ENCODE data around the gene CLDN15.
A peak's percentile ranks its signal among the peaks of the same experiment; 100 is the strongest.

Gene CLDN15

GRCh38 chr7:101243646-101244374, 6.2 kb upstream of the CLDN15 start:
- no peak for DNase-seq

- no peak for DNase-seq
These were observed 4.1 kb upstream of the CLDN15 start for GRCh38 chr7:101241443-101242349.

GRCh38 chr7:101241015-101241363, 3.4 kb upstream of the CLDN15 start:
- no peak for DNase-seq

- no peak for DNase-seq
These were observed 2.8 kb upstream of the CLDN15 start for GRCh38 chr7:101240226-101241014.

- no peak for DNase-seq
These were observed 2.3 kb upstream of the CLDN15 start for GRCh38 chr7:101239951-101240220.

DNA sequence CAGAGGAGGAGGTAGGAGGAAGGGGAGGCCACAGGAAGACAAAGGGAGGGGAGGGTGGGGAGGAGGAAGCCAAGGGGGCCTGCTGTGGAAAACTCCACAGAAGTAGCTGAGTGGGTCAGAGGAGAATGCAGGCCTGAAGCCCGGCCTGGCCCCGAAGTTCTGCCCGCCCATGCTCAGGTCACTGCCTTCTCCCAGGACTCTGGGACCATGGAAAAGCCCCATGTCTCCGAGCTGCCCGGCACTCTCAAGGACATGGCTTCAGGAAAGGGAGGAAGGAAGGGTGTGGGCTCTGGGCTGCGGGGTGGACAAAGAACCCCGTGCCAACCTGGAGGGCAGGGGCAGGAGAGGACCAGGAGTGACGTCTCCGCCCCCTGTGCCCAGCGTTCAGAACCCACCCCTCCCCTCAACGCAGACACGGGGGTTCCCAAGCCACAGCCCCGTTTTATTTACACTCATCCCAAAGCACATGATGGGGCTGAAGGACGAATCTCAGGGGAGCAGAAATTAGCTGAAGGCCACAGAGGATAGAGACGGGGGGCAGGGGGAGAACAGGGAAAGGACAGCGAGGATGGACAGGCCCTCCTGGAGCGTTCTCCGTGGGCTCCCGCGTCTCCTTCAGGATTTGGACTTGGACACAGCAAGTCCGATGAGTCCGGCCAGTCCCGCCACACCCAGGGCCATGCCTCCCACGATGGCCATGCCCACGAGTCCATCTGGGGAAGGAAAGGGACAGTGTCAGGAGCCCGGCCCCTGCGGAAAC, 1.8 kb upstream of the CLDN15 start:
- no peak for DNase-seq

DNA sequence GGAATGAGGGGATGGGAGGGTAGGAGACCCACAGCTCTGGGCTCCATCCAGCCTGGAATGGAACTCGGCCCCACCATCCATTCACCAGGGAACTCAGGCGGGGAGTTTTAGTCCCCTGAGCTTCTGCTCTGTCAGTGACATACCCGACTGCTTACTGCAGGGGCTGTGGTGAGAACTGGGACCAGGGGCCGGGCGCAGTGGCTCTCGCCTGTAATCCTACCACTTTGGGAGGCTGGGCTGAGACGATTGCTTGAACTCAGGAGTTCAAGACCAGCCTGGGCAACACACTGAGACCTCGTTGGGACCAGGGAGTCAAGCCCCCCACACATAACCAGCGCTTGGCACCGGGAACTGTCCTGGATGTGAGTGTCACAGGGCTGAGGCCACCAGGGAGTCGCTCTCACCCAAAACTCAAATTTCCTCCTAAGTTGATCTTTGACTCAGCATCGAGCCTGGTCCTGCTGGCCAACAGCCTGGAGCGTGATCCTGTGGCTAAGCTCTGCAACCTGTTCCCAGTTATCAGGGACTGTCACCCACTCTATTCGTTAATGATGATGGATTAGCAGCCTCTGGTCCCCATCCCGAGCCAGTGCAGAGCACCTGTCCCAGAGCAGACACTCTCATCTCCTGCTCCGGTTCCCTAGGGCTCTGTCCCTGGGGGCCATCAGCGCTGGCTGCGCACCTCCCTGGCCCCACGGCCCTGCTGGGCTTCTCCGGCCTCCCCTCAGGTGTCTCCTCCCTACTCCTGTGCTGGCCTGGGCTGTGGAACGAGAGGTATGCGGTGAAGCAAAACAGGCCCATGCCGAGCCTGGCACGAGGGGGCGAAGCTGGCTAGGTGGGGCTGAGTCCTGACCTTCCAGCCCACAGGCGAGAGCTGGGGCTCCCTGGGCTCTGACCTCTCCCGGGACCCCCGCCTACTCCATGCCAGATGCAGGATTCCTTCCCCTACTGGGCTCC, 902 bp upstream of the CLDN15 start:
- no peak for DNase-seq

- no peak for DNase-seq
These were observed 1.2 kb downstream of the CLDN15 start for GRCh38 chr7:101236292-101236835.

DNA sequence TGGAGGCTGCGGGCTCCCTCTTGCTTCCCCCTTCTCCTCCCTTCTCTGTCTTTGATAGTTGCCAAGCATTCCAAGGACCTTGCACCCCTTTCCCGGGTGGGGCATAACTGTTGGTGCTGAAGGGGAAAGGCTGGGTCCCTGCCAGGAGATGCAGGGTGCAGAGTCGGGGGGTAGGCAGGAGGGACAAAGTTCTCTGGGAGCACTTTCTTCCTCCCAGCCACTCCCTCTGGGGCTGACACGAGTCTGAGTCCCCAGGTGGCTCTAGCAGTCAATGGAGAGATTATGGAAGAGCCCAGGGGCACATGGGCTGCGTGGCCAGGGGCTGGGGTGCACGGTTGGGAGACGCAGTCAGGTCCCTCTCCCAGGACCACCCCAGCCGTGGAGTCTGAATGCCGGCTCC, 2.1 kb downstream of the CLDN15 start:
- DNase-seq = no peak

GRCh38 chr7:101235050-101235449, 2.6 kb downstream of the CLDN15 start:
- DNase-seq = no peak

DNA sequence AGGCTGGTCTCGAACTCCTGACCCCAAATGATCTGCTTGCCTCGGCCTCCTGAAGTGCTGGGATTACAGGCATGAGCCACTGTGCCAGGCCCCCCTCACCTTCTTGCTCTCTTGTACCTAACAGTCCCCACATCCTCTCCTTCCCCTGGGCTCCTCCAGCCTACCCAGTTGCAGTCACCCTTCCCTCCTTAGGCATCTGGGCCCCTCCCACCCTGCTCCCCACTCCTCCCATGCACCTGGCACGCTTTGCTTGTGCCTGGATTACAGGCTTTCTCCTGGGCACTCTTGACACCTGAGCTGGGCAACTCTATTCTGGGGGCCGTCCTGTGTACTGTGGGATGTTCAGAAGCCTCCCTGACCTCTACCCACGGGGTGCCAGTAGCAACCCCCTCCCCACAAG, 3.0 kb downstream of the CLDN15 start:
- no peak for DNase-seq

DNA sequence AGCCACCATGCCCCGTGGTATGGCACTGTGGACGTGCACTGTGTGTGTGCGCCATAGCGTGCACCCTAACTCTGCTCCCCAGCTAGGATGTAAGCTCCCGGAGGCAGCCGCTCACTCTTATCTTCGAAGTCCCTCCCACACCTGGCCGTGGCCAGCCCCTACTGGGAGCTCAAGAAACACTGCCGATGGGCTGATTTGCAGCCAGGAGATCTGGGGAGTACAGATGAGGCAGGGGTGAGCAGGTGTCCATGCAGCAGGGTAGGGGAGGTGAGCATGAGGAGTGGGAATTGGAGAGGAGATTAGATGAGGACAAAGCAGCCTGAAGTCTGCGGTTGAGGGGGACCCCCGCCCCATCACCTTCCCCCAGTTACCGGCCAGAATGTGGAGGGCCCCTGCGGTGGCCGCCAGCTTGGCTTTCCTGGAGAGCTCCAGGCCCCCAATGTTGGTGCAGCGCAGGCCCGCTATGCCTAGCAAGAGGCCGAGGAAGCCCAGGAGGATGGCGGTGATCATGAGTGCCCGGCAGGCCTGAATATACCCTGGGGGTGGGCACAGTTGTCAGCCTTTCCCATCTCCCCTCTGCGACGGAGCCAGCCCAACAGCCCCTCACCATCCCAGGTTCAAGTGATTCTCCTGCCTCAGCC, 3.6 kb downstream of the CLDN15 start:
- DNase-seq = no peak

DNA sequence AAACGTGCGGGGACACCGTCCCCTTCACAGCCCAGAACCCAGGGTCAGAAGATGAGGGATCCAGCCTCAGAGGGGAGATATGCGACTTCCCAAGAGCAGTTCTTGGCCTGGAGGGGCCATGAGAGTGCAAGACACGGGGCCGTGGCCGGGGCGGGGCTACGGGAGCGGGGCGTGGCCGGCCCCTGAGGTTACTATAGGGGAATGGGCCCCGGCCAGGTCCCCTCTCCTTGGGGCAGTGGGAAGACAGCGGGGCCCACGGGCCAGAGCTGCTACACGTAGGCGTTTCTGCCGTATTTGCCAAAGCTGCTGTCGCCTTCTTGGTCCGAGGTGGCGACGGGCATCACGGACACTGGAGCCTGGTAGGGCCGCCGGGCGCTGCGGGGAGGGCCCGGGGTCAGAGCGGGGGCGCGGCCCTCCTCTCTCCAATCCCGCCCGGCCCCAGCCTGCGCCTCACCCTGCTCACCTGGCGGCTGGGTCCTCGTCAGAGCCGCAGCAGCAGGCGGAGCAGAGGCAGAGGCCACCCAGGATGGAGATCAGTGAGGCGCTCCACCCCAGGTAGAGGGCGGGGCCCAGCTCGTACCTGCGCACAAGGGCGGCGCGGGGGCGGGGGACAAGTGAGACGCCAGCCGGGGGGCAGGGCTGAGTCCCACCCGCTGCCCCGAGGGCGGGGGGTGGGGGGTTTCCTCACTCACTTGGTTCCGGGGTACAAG, 5.3 kb downstream of the CLDN15 start:
- DNase-seq = peak; percentile 73

DNA sequence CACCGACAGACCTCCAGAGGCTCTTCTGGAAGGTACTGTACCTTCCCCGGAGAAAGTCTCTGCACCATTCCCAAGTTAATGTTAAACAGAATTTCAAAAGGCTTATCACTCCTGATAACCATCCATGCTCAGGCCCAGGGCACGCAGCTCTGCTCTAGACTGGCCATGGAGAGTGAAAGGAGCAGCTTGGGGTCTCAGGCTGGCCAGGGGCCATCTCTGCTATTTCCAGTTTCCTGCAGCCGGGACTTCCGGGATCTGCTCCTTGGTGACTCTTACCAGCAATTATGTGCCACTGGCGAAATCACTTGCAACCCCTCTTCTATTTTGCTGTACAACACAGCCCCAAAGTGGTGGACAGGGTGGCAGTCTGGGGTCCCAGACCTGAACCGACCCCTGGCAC, 6.0 kb downstream of the CLDN15 start:
- no peak for DNase-seq

DNA sequence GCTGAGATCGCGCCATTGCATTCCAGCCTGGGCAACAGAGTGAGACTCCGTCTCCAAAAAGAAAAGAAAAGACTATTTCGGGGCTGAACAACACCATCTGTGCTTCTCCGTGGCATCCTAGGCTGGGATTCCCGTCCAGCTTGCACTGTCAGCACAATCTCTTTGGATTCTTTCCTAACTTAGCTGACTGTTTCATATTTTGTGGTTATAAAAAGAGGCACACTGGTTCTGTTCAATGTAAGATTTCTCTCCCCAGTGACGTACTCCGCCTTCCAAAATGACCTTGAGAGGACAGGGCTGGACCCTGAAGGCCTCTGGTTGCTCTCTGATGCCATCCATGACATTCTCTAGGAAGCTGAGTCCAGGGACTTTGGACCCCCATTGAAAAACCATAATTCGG, 10.9 kb downstream of the CLDN15 start:
- DNase-seq = no peak

DNA sequence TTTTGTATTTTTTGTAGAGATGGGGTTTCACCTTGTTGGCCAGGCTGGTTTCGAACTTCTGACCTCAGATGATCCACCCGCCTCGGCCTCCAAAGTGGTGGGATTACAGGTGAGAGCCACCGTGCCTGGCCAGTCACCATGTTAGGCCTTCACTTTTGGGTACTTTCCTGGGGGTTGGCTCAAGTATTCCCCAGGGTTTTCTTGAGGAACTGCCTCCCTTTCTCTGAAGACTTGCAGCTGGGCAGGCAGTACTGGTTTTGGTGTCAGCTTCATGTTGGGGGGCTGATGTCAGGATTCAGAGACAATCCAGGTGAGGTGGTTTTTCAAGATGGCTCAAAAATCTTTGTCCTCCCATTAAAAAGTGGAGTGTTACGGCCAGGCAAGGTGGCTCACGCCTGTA, 12.0 kb downstream of the CLDN15 start:
- no peak for DNase-seq

GRCh38 chr7:101223528-101223927, 14.1 kb downstream of the CLDN15 start:
- DNase-seq = no peak

- DNase-seq = no peak
These were observed 15.2 kb downstream of the CLDN15 start for GRCh38 chr7:101222275-101222830.

DNA sequence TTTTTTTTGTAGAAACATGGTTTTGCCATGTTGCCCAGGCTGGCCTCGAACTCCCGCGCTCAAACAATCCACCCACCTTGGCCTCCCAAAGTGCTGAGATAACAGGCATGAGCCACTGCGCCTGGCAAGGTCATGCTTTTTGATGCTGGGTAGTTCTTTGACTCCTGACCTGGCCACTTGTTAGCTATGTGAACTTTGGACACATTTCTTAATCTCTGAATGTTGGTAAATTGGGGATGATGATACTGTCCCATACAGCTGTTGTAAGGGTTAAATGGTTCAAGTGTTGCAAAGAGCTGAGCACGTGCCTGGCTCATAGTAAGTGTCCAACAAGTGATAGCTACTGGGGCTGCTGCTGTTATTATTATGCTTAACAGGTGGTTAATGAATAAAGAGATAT, 17.3 kb downstream of the CLDN15 start:
- no peak for DNase-seq

All from NCI-H345 (cell line).